B cell (primary cell): ENCODE results near the gene ZNF554. TPM values are rescaled to one million over a fixed set of nuclear protein-coding genes. Genes with fewer than 3 reads are reported as not detected.

ENCODE experiments used
- ATAC-seq: fragments of 200-7000 bp; cut with Tn5 transposase; one replicate; pipeline ENCODE4 v1.10.0; 2021; ENCODE audit warnings: low read depth, mild to moderate bottlenecking, moderate number of reproducible peaks, moderate library complexity
- CTCF ChIA-PET: fragments of 350-600 bp; sonication (Branson Sonifier 250); formaldehyde crosslinking; loops from one replicate; lab custom pipeline; 2021; ENCODE audit warnings: antibody characterized with exemption, inconsistent platforms; lab: Charles Lee
- POLR2A ChIA-PET: fragments of 350-600 bp; sonication (Branson Sonifier 250); formaldehyde crosslinking; loops from one replicate; lab custom pipeline; 2021; ENCODE audit warnings: antibody characterized with exemption; lab: Charles Lee
- DNase-seq: peaks from one replicate; pipeline ENCODE4 v3.0.0; 2013
- H2AFZ ChIP-seq: 2 replicates; pipeline ENCODE4 v1.6.1; 2012; ENCODE audit warnings: mild to moderate bottlenecking, low read depth, low read length; ENCODE audit not compliant: insufficient read depth, poor library complexity, severe bottlenecking
- H3K27ac ChIP-seq, 2 donors: 1 replicate in 1 of 2; 2 replicates in 1 of 2; pipeline ENCODE4 v1.5.1; 2012 to 2013; ENCODE audit warnings: low read length in 2 of 2, mild to moderate bottlenecking in 2 of 2, moderate library complexity in 1 of 2
- H3K27me3 ChIP-seq, 4 experiments: fragments of 200-600 bp in 1 of 4; sonication (generic) in 1 of 4; replicated peaks in 1 of 4; 1 replicate in 2 of 4; 2 replicates in 2 of 4; pipeline versions ENCODE4 v1.6.1 to v1.7.0; 2013 to 2016; ENCODE audit warnings: low read length in 3 of 4, mild to moderate bottlenecking in 2 of 4, mixed read lengths in 1 of 4, moderate library complexity in 1 of 4; ENCODE audit not compliant: insufficient read depth in 4 of 4, control insufficient read depth in 3 of 4; ENCODE audit errors: control extremely low read depth in 1 of 4
- H3K36me3 ChIP-seq, 2 experiments: replicated peaks in 1 of 2; 1 replicate in 1 of 2; 2 replicates in 1 of 2; pipeline versions ENCODE4 v1.6.1 to v1.7.1; 2013; ENCODE audit warnings: low read length in 1 of 2; ENCODE audit not compliant: insufficient read depth in 2 of 2, control insufficient read depth in 1 of 2; ENCODE audit errors: control extremely low read depth in 1 of 2, extremely low read depth in 1 of 2
- H3K4me1 ChIP-seq, 2 donors: fragments of 200-600 bp in 1 of 2; sonication (generic) in 1 of 2; 1 replicate in 1 of 2; 2 replicates in 1 of 2; pipeline versions ENCODE4 v1.5.1 to v1.6.1; 2013 to 2017; ENCODE audit warnings: low read length in 2 of 2; ENCODE audit not compliant: control insufficient read depth in 2 of 2, insufficient read depth in 2 of 2
- H3K4me2 ChIP-seq: replicated peaks from 2 replicates; pipeline ENCODE3; 2012; ENCODE audit warnings: mild to moderate bottlenecking, low read depth, low read length; ENCODE audit not compliant: poor library complexity, severe bottlenecking
- H3K4me3 ChIP-seq, 5 experiments: fragments of 200-600 bp in 1 of 5; sonication (generic) in 1 of 5; 1 replicate in 3 of 5; 2 replicates in 2 of 5; pipeline versions ENCODE4 v1.5.1 to v1.7.0; 2011 to 2016; ENCODE audit warnings: low read length in 4 of 5, mild to moderate bottlenecking in 4 of 5, low read depth in 2 of 5, control low read depth in 1 of 5, moderate library complexity in 1 of 5; ENCODE audit not compliant: insufficient read depth in 1 of 5; ENCODE audit errors: control extremely low read depth in 1 of 5, extremely low read depth in 1 of 5
- H3K79me2 ChIP-seq: fragments of 200-600 bp; sonication (generic); one replicate; pipeline ENCODE4 v1.6.0; 2016; ENCODE audit warnings: low read length; ENCODE audit not compliant: control insufficient read depth, insufficient read depth
- H3K9ac ChIP-seq: fragments of 200-600 bp; sonication (generic); 2 replicates; pipeline ENCODE4 v1.6.1; 2017; ENCODE audit warnings: mild to moderate bottlenecking, low read length, moderate library complexity
- H3K9me3 ChIP-seq, 3 donors: one replicate each; pipeline versions ENCODE4 v1.6.1 to v1.7.1; 2013; ENCODE audit warnings: low read length in 2 of 3; ENCODE audit not compliant: control insufficient read depth in 2 of 3, insufficient read depth in 1 of 3; ENCODE audit errors: control extremely low read depth in 1 of 3
- H4K20me1 ChIP-seq: 2 replicates; pipeline ENCODE4 v1.6.0; 2012; ENCODE audit warnings: mild to moderate bottlenecking, low read length; ENCODE audit not compliant: insufficient read depth, control insufficient read depth, poor library complexity, severe bottlenecking
- H3K27ac Mint-ChIP-seq: one replicate; pipeline ENCODE4 v1.8.0; 2021; ENCODE audit warnings: mixed read lengths
- H3K27me3 Mint-ChIP-seq: one replicate; pipeline ENCODE4 v1.8.0; 2021; ENCODE audit warnings: mixed read lengths
- H3K4me1 Mint-ChIP-seq: one replicate; pipeline ENCODE4 v1.8.0; 2021; ENCODE audit warnings: mixed read lengths
- H3K4me3 Mint-ChIP-seq: one replicate; pipeline ENCODE4 v1.8.0; 2021; ENCODE audit warnings: mixed read lengths
- H3K9me3 Mint-ChIP-seq: one replicate; pipeline ENCODE4 v1.8.0; 2022; ENCODE audit warnings: mixed read lengths; ENCODE audit not compliant: insufficient read depth
- CTCF ChIP-seq: fragments of 200-600 bp; IDR thresholded peaks from one replicate; pipeline ENCODE4 v1.8.0; 2022; ENCODE audit warnings: antibody characterized with exemption, mild to moderate bottlenecking
- EZH2 ChIP-seq: IDR thresholded peaks from 2 replicates; pipeline ENCODE4 v1.6.1; 2012; ENCODE audit warnings: borderline replicate concordance, low read depth, mild to moderate bottlenecking, moderate library complexity, low read length; ENCODE audit not compliant: insufficient read depth, poor library complexity, severe bottlenecking
- WGBS: methylation state at CpG from one replicate; pipeline ENCODE4 v1.1.5; 2013; ENCODE audit warnings: missing lambda C conversion rate; ENCODE audit not compliant: insufficient coverage; 5-methylcytosine and 5-hydroxymethylcytosine counted together
- intact Hi-C: fragments of 100-400 bp; cut with micrococcal nuclease; formaldehyde crosslinking; loops from one replicate; pipeline ENCODE4 v1.10.0; 2022
- polyA plus RNA-seq: library from polyadenylated mRNA; depleted of rRNA; stranded (reverse); fragments of >200 nt; gene quantifications from 2 replicates; pipeline ENCODE4 v1.2.3, GENCODE V29; 2012
- total RNA-seq, 2 donors: library from RNA; stranded (reverse); fragments of 120-200 nt in 1 of 2; gene quantifications; 1 replicate in 1 of 2; 2 replicates in 1 of 2; pipeline versions ENCODE4 v1.2.3 to v1.2.4, GENCODE V29; 2013 to 2022

Gene ZNF554
- total and polyA plus RNA-seq, 2 donors (not counting 1 experiment from before 2014, with no cell fraction given), result 2.8 to 5.9 TPM

GRCh38 chr19:2803486-2804155 lies 16.0 kb upstream of the ZNF554 start:
- no peak for DNase-seq
- no peak overlapping the region for H3K9ac ChIP-seq
- no peak overlapping the region for H3K4me2 ChIP-seq
- Mint-ChIP-seq H3K27ac (no peak overlapping the region), H3K4me1 (no peaks in the 10 kb centered on the region), H3K9me3 (no peaks in the 10 kb centered on the region), H3K4me3 (no peak overlapping the region), H3K27me3 (no peaks in the 10 kb centered on the region)
- H4K20me1 ChIP-seq, result no peaks in the 10 kb centered on the region
- peaks cover 5% of the 10 kb centered on the region for H3K79me2 ChIP-seq
- no peak for ATAC-seq
- no peaks in the 10 kb centered on the region for H3K4me1 ChIP-seq
- ChIA-PET POLR2A (no interaction called here), CTCF (no interaction called here)
- TF ChIP-seq CTCF, result no peak
- TF ChIP-seq EZH2, result no peak
- H3K9me3 ChIP-seq, result no peaks in the 10 kb centered on the region
- 94% methylated on average over 27 of the region's 29 CpGs for WGBS
- intact Hi-C loops, result no loop called here
- no peak overlapping the region for H3K4me3 ChIP-seq
- no peak overlapping the region for H2AFZ ChIP-seq
- H3K36me3 ChIP-seq, result peaks cover 0 to 25% of the 10 kb centered on the region in 2 experiments
- H3K27me3 ChIP-seq, result no peaks in the 10 kb centered on the region
- H3K27ac ChIP-seq, result no peak overlapping the region

GRCh38 chr19:2804156-2805004 lies 15.3 kb upstream of the ZNF554 start:
- WGBS, result 89% methylated on average over 19 of the region's 27 CpGs
- TF ChIP-seq EZH2 (no peak), CTCF (no peak)
- Histone ChIP-seq H3K4me1 (no peaks in the 10 kb centered on the region), H3K9me3 (no peaks in the 10 kb centered on the region), H3K4me3 (no peak overlapping the region), H3K4me2 (no peak overlapping the region), H3K79me2 (peaks cover 5% of the 10 kb centered on the region), H4K20me1 (no peaks in the 10 kb centered on the region), H3K36me3 (peaks cover 0 to 30% of the 10 kb centered on the region in 2 experiments), H3K27me3 (no peaks in the 10 kb centered on the region), H3K27ac (no peak overlapping the region), H2AFZ (no peak overlapping the region), H3K9ac (no peak overlapping the region)
- intact Hi-C loops, result no loop called here
- no peaks in the 10 kb centered on the region for H3K4me1 Mint-ChIP-seq
- POLR2A ChIA-PET, result no interaction called here
- H3K27ac Mint-ChIP-seq, result no peak overlapping the region
- no peaks in the 10 kb centered on the region for H3K27me3 Mint-ChIP-seq
- DNase-seq (no peak), ATAC-seq (no peak)
- no peaks in the 10 kb centered on the region for H3K9me3 Mint-ChIP-seq
- no peak overlapping the region for H3K4me3 Mint-ChIP-seq
- CTCF ChIA-PET, result no interaction called here
